H9 (cell line): Measurements from ENCODE around the gene HOXB6. TPM values are rescaled to one million over a fixed set of nuclear protein-coding genes. Genes with fewer than 3 reads are reported as not detected.
A peak's percentile ranks its signal among the peaks of the same experiment; 100 is the strongest.

Source experiments
- DNase-seq: peaks from one replicate; pipeline ENCODE4 v3.0.0-alpha.2; 2017
- H2AFZ ChIP-seq: one replicate; pipeline ENCODE4 v1.6.1; 2013; ENCODE audit warnings: mild to moderate bottlenecking, low read length, control low read depth, moderate library complexity
- H2AK5ac ChIP-seq: 2 replicates; pipeline ENCODE4 v1.6.1; 2013; ENCODE audit warnings: low read length, control low read depth, mixed read lengths; ENCODE audit not compliant: insufficient read length
- H2BK120ac ChIP-seq: one replicate; pipeline ENCODE4 v1.6.1; 2013; ENCODE audit warnings: low read depth, mild to moderate bottlenecking, low read length, control low read depth, inconsistent platforms; ENCODE audit not compliant: poor library complexity, severe bottlenecking
- H2BK12ac ChIP-seq: 2 replicates; pipeline ENCODE4 v1.6.1; 2013; ENCODE audit warnings: low read length, control low read depth, mixed read lengths, low read depth; ENCODE audit not compliant: insufficient read length
- H2BK15ac ChIP-seq: 2 replicates; pipeline ENCODE4 v1.6.1; 2013; ENCODE audit warnings: low read depth, low read length, control low read depth
- H2BK20ac ChIP-seq: one replicate; pipeline ENCODE4 v1.6.1; 2013; ENCODE audit warnings: low read depth, mild to moderate bottlenecking, low read length, control low read depth, inconsistent platforms; ENCODE audit not compliant: poor library complexity, severe bottlenecking
- H2BK5ac ChIP-seq: 2 replicates; pipeline ENCODE4 v1.6.1; 2013; ENCODE audit warnings: low read length, control low read depth, mixed read lengths; ENCODE audit not compliant: insufficient read length
- H3K14ac ChIP-seq: 2 replicates; pipeline ENCODE4 v1.6.1; 2013; ENCODE audit warnings: low read length, control low read depth; ENCODE audit not compliant: insufficient read depth
- H3K18ac ChIP-seq: 2 replicates; pipeline ENCODE4 v1.6.1; 2013; ENCODE audit warnings: low read depth, mild to moderate bottlenecking, mixed read lengths, low read length, control low read depth; ENCODE audit not compliant: insufficient read length
- H3K23ac ChIP-seq: 2 replicates; pipeline ENCODE4 v1.6.1; 2013; ENCODE audit warnings: low read length, control low read depth, mixed read lengths, low read depth; ENCODE audit not compliant: insufficient read length
- H3K23me2 ChIP-seq: 2 replicates; pipeline ENCODE4 v1.6.1; 2013; ENCODE audit warnings: low read depth, mild to moderate bottlenecking, mixed read lengths, low read length, control low read depth; ENCODE audit not compliant: insufficient read length, poor library complexity, severe bottlenecking
- H3K27ac ChIP-seq: 2 replicates; pipeline ENCODE4 v1.5.1; 2013; ENCODE audit warnings: low read length, control low read depth, mixed read lengths, low read depth; ENCODE audit not compliant: insufficient read length
- H3K27me3 ChIP-seq: 2 replicates; pipeline ENCODE4 v1.6.1; 2013; ENCODE audit warnings: low read length, control low read depth, inconsistent platforms; ENCODE audit not compliant: insufficient read depth
- H3K4ac ChIP-seq: 2 replicates; pipeline ENCODE4 v1.6.1; 2013; ENCODE audit warnings: low read depth, mild to moderate bottlenecking, control low read depth, inconsistent platforms, low read length, moderate library complexity
- H3K4me1 ChIP-seq: 2 replicates; pipeline ENCODE4 v1.6.1; 2013; ENCODE audit warnings: low read length, control low read depth, inconsistent platforms; ENCODE audit not compliant: insufficient read depth
- H3K4me2 ChIP-seq: 2 replicates; pipeline ENCODE4 v1.6.1; 2013; ENCODE audit warnings: low read length, control low read depth, mixed read lengths; ENCODE audit not compliant: insufficient read length, insufficient read depth
- H3K56ac ChIP-seq: 2 replicates; pipeline ENCODE4 v1.6.1; 2013; ENCODE audit warnings: low read depth, mild to moderate bottlenecking, mixed read lengths, low read length, control low read depth; ENCODE audit not compliant: insufficient read length
- H3K79me1 ChIP-seq: 2 replicates; pipeline ENCODE4 v1.6.1; 2013; ENCODE audit warnings: low read depth, mild to moderate bottlenecking, moderate library complexity, low read length, control low read depth, inconsistent platforms; ENCODE audit not compliant: insufficient read depth, poor library complexity, severe bottlenecking
- H3K79me2 ChIP-seq: 2 replicates; pipeline ENCODE4 v1.6.1; 2013; ENCODE audit warnings: low read length, control low read depth, inconsistent platforms; ENCODE audit not compliant: insufficient read depth
- H3K9ac ChIP-seq: 2 replicates; pipeline ENCODE4 v1.6.1; 2013; ENCODE audit warnings: low read length, control low read depth, mixed read lengths; ENCODE audit not compliant: insufficient read length; ENCODE audit errors: extremely low read depth
- H3K9me3 ChIP-seq: one replicate; pipeline ENCODE4 v1.6.1; 2013; ENCODE audit warnings: low read depth, low read length, inconsistent platforms; ENCODE audit not compliant: control insufficient read depth
- H3T11ph ChIP-seq: one replicate; pipeline ENCODE4 v1.6.1; 2013; ENCODE audit warnings: mild to moderate bottlenecking, low read length, control low read depth, inconsistent platforms
- H4K20me1 ChIP-seq: one replicate; pipeline ENCODE4 v1.6.1; 2013; ENCODE audit not compliant: control insufficient read depth, insufficient read length, insufficient read depth
- H4K5ac ChIP-seq: 2 replicates; pipeline ENCODE4 v1.6.1; 2013; ENCODE audit warnings: low read depth, mild to moderate bottlenecking, mixed read lengths, low read length, control low read depth; ENCODE audit not compliant: insufficient read length
- H4K8ac ChIP-seq: replicated peaks from 2 replicates; pipeline ENCODE4 v1.6.1; 2013; ENCODE audit warnings: low read length, control low read depth, mixed read lengths, low read depth; ENCODE audit not compliant: insufficient read length
- H4K91ac ChIP-seq: 2 replicates; pipeline ENCODE4 v1.6.1; 2013; ENCODE audit warnings: low read depth, mild to moderate bottlenecking, moderate library complexity, mixed read lengths, low read length, control low read depth; ENCODE audit not compliant: insufficient read length
- H3K27ac Mint-ChIP-seq, 3 experiments: 2 replicates in 2 of 3; 3 replicates in 1 of 3; pipeline ENCODE4 v1.8.0; 2020 to 2021; ENCODE audit warnings: mixed read lengths in 3 of 3, mild to moderate bottlenecking in 1 of 3, moderate library complexity in 1 of 3
- H3K27me3 Mint-ChIP-seq: 2 replicates; pipeline ENCODE4 v1.8.0; 2021; ENCODE audit warnings: low read depth, mild to moderate bottlenecking, moderate library complexity, mixed read lengths
- H3K36me3 Mint-ChIP-seq, 3 experiments: 2 replicates in 2 of 3; 3 replicates in 1 of 3; pipeline ENCODE4 v1.8.0; 2020 to 2021; ENCODE audit warnings: low read depth in 3 of 3, mixed read lengths in 3 of 3; ENCODE audit not compliant: insufficient read depth in 1 of 3
- H3K4me1 Mint-ChIP-seq, 2 experiments: 2 replicates each; pipeline ENCODE4 v1.8.0; 2020; ENCODE audit warnings: mixed read lengths in 2 of 2
- H3K4me3 Mint-ChIP-seq, 2 experiments: 2 replicates in 1 of 2; 3 replicates in 1 of 2; pipeline ENCODE4 v1.8.0; 2020 to 2021; ENCODE audit warnings: mild to moderate bottlenecking in 2 of 2, mixed read lengths in 2 of 2, moderate library complexity in 1 of 2
- H3K9me3 Mint-ChIP-seq, 2 experiments: 2 replicates in 1 of 2; 3 replicates in 1 of 2; pipeline ENCODE4 v1.8.0; 2020; ENCODE audit warnings: mild to moderate bottlenecking in 2 of 2, mixed read lengths in 2 of 2, moderate library complexity in 1 of 2
- CTCF ChIP-seq: fragments of 200-600 bp; sonication (generic); conservative IDR thresholded peaks from 3 replicates; pipeline ENCODE4 v1.8.0; 2021; ENCODE audit warnings: antibody characterized with exemption, mild to moderate bottlenecking
- WGBS: extraction: QIAGEN DNeasy Blood & Tissue Kit; methylation state at CpG from one replicate; pipeline ENCODE4 v1.1.7; 2013; ENCODE audit warnings: missing lambda C conversion rate, low lambda C conversion rate, mixed read lengths; ENCODE audit not compliant: insufficient read length; ENCODE audit errors: extremely low coverage; 5-methylcytosine and 5-hydroxymethylcytosine counted together
- total RNA-seq: library from RNA; stranded (reverse); gene quantifications from 2 replicates; pipeline ENCODE4 v1.2.1, GENCODE V29; 2021

Gene HOXB6
- total RNA-seq, 1 experiment from 2014 or later = not detected

GRCh38 chr17:48615047-48615962 is 10.5 kb upstream of the HOXB6 start, which contains the start of gene HOXB8:
HOXB8 (minus strand) TSS chr17:48615292; CDS start chr17:48614704, 588 bp downstream.
- H3K4me3 Mint-ChIP-seq = no peak within 1 kb of the TSS

More at GRCh38 chr17:48615047-48615962, 10.5 kb upstream of the HOXB6 start, which contains the start of gene HOXB8:
- no peak for DNase-seq
- H3K27me3 ChIP-seq = peaks cover 97% of the 10 kb centered on the region
- H2BK5ac ChIP-seq = no peak within 1 kb of the TSS
- no peak within 1 kb of the TSS for H2AFZ ChIP-seq
- Mint-ChIP-seq H3K4me1 (peaks cover 12 to 36% of the 10 kb centered on the region in 2 experiments), H3K36me3 (no peaks in the 10 kb centered on the region; a peak in 1 of 7 replicates), H3K27me3 (peaks cover 100% of the 10 kb centered on the region), H3K27ac (no peak within 1 kb of the TSS), H3K9me3 (peaks cover 7 to 21% of the 10 kb centered on the region in 2 experiments; a peak in 4 of 5 replicates)
- no peak within 1 kb of the TSS for H4K8ac ChIP-seq
- no peak within 1 kb of the TSS for H3K56ac ChIP-seq
- H3T11ph ChIP-seq = no peak within 1 kb of the TSS
- H3K23ac ChIP-seq = no peak within 1 kb of the TSS
- no peaks in the 10 kb centered on the region for H4K20me1 ChIP-seq
- H3K23me2 ChIP-seq = peaks cover 3% of the 10 kb centered on the region
- H3K79me1 ChIP-seq = no peaks in the 10 kb centered on the region
- TF ChIP-seq CTCF = no peak
- no peak within 1 kb of the TSS for H2AK5ac ChIP-seq
- no peak within 1 kb of the TSS for H4K91ac ChIP-seq
- H3K4ac ChIP-seq = no peak within 1 kb of the TSS
- H2BK15ac ChIP-seq = peak within 1 kb of the TSS; percentile 53; the same call in 1 of the 2 replicates
- no CpG with 5 or more reads among the region's 41 CpGs for WGBS
- no peaks in the 10 kb centered on the region for H3K9me3 ChIP-seq
- H3K18ac ChIP-seq = no peak within 1 kb of the TSS
- no peaks in the 10 kb centered on the region for H3K4me1 ChIP-seq
- H3K79me2 ChIP-seq = no peaks in the 10 kb centered on the region
- no peak within 1 kb of the TSS for H3K9ac ChIP-seq
- H2BK12ac ChIP-seq = no peak within 1 kb of the TSS
- no peak within 1 kb of the TSS for H2BK120ac ChIP-seq
- no peak within 1 kb of the TSS for H3K27ac ChIP-seq
- H3K4me2 ChIP-seq = no peak within 1 kb of the TSS
- H4K5ac ChIP-seq = no peak within 1 kb of the TSS
- no peak within 1 kb of the TSS for H3K14ac ChIP-seq
- H2BK20ac ChIP-seq = no peak within 1 kb of the TSS
